ENCODE measurements around the gene PWWP2A. TPM values are rescaled to one million over a fixed set of nuclear protein-coding genes. Genes with fewer than 3 reads are reported as not detected.
"Not testable (repeated sequence)": the region's sequence is repeated elsewhere in the genome, so short reads cannot be mapped to it uniquely, and the experiment has no call there.

PWWP2A gene
- total RNA-seq, 1 experiment from 2014 or later = 15.3 TPM

DNA sequence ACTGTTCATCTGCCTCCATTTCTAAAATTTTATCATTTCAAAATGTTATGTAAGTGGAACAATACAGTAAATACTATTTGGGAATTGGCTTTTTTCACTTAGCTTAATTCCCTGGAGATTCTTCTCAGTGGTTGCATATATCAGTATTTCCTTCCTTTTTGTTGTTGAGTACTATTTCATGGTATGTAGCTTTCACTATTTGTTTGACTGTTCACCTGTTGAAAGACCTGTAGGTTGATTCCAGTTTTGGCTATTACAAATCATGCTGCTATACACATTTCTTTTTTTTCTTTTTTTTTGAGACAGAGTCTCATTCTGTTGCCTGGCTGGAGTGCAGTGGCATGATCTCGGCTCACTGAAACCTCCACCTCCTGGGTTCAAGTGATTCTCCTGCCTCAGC, 33.0 kb upstream of the PWWP2A start:
- ATAC-seq (no peak), DNase-seq (no peak)
- H3K27ac ChIP-seq (ENCODE audit: low read length) = no peak overlapping the region
- CTCF ChIA-PET = no interaction called here
- H3K79me2 ChIP-seq (ENCODE audit: low read length) = no peaks in the 10 kb centered on the region
- H3K9me3 ChIP-seq (ENCODE audit: low read length) = no peaks in the 10 kb centered on the region
- H3K9me2 ChIP-seq (replicated peaks; ENCODE audit: low read length) = no peaks in the 10 kb centered on the region
- H3K4me2 ChIP-seq (ENCODE audit: low read length) = no peak overlapping the region
- TF ChIP-seq EZH2phosphoT487 (IDR thresholded peaks at IDR 0.05; ENCODE audit: borderline replicate concordance, low read length) (no peak), EZH2 (IDR thresholded peaks at IDR 0.05; ENCODE audit: low read length, unreplicated experiment) (no peak)
- TF ChIP-seq, protein P1, sequence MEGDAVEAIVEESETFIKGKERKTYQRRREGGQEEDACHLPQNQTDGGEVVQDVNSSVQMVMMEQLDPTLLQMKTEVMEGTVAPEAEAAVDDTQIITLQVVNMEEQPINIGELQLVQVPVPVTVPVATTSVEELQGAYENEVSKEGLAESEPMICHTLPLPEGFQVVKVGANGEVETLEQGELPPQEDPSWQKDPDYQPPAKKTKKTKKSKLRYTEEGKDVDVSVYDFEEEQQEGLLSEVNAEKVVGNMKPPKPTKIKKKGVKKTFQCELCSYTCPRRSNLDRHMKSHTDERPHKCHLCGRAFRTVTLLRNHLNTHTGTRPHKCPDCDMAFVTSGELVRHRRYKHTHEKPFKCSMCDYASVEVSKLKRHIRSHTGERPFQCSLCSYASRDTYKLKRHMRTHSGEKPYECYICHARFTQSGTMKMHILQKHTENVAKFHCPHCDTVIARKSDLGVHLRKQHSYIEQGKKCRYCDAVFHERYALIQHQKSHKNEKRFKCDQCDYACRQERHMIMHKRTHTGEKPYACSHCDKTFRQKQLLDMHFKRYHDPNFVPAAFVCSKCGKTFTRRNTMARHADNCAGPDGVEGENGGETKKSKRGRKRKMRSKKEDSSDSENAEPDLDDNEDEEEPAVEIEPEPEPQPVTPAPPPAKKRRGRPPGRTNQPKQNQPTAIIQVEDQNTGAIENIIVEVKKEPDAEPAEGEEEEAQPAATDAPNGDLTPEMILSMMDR (conservative IDR thresholded peaks at IDR 0.05; ENCODE audit: low read depth, low read length) = no peak
- POLR2A ChIA-PET (ENCODE audit: unreplicated experiment) = no interaction called here
- no TSS peak for BruUV-seq (replicated peaks)
- no peaks in the 10 kb centered on the region for H3F3A ChIP-seq (ENCODE audit: low read length, unreplicated experiment)
- H3K36me3 ChIP-seq (ENCODE audit: low read depth, low read length) = no peaks in the 10 kb centered on the region
- H3K27me3 ChIP-seq (ENCODE audit: low read length) = no peaks in the 10 kb centered on the region
- H4K20me1 ChIP-seq (ENCODE audit: low read length) = no peaks in the 10 kb centered on the region
- H3K9ac ChIP-seq (ENCODE audit: low read length) = no peak overlapping the region
- intact Hi-C loops (cut with micrococcal nuclease) = no loop called here
- H3K4me3 ChIP-seq (ENCODE audit: low read length) = no peak overlapping the region
- H3K4me1 ChIP-seq (ENCODE audit: insufficient read depth, low read length) = peaks cover 7% of the 10 kb centered on the region
- no peak overlapping the region for H2AFZ ChIP-seq (ENCODE audit: low read length)

DNA sequence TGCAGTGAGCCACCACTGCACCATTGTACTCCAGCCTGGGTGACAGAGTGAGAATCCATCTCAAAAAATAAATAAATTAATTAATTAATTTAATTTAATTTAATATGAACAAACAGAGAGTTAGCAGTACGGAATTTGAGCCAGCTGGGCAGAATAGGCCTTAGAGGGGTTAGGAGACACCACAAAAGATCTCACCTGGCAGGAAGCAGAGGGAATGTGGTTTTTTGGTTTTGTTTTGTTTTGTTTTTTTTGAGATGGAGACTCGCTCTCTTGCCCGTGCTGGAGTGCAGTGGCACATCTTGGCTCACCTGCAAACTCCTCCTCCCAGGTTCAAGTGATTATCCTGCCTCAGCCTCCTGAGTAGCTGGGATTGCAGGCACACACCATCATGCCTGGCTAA, 31.8 kb upstream of the PWWP2A start:
- ChIA-PET POLR2A (ENCODE audit: unreplicated experiment) (no interaction called here), CTCF (no interaction called here)
- H3K4me1 ChIP-seq (ENCODE audit: insufficient read depth, low read length) = peaks cover 7% of the 10 kb centered on the region
- no peak for DNase-seq
- BruUV-seq (replicated peaks) = no TSS peak
- H2AFZ ChIP-seq (ENCODE audit: low read length) = no peak overlapping the region
- TF ChIP-seq, protein P1 (conservative IDR thresholded peaks at IDR 0.05; ENCODE audit: low read depth, low read length) = no peak
- TF ChIP-seq EZH2 (IDR thresholded peaks at IDR 0.05; ENCODE audit: low read length, unreplicated experiment) = no peak
- no peak for TF ChIP-seq EZH2phosphoT487 (IDR thresholded peaks at IDR 0.05; ENCODE audit: borderline replicate concordance, low read length)
- ATAC-seq = no peak
- H3K27ac ChIP-seq (ENCODE audit: low read length) = no peak overlapping the region
- no peak overlapping the region for H3K4me3 ChIP-seq (ENCODE audit: low read length)
- no peak overlapping the region for H3K9ac ChIP-seq (ENCODE audit: low read length)
- no peaks in the 10 kb centered on the region for H4K20me1 ChIP-seq (ENCODE audit: low read length)
- H3K79me2 ChIP-seq (ENCODE audit: low read length) = no peaks in the 10 kb centered on the region
- intact Hi-C loops (cut with micrococcal nuclease) = no loop called here
- H3K9me3 ChIP-seq (ENCODE audit: low read length) = no peaks in the 10 kb centered on the region
- H3K36me3 ChIP-seq (ENCODE audit: low read depth, low read length) = no peaks in the 10 kb centered on the region
- H3K27me3 ChIP-seq (ENCODE audit: low read length) = no peaks in the 10 kb centered on the region
- H3F3A ChIP-seq (ENCODE audit: low read length, unreplicated experiment) = no peaks in the 10 kb centered on the region
- no peak overlapping the region for H3K4me2 ChIP-seq (ENCODE audit: low read length)
- no peaks in the 10 kb centered on the region for H3K9me2 ChIP-seq (replicated peaks; ENCODE audit: low read length)

DNA sequence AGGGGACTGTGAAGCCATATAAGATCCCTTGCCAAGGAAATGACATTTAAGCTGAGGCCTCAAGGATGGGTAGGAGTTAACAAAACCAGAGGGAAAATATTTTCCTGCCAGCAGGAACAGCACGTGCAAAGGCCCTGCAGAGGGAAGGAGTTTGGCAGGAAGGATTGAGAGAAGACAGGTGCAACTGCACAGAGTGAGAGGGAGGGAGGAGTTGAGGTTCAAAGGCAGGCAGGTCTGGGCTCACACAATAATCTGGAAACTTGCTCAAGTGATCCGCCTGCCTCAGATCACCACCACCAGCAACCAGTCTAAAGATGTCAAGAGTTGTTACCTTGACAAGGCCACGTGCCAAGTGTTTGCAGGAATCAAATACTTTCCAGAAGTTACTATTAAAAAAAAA, 31.1 kb upstream of the PWWP2A start:
- intact Hi-C loops (cut with micrococcal nuclease) = no loop called here
- Histone ChIP-seq H2AFZ (ENCODE audit: low read length) (no peak overlapping the region), H3K27ac (ENCODE audit: low read length) (no peak overlapping the region), H3F3A (ENCODE audit: low read length, unreplicated experiment) (no peaks in the 10 kb centered on the region), H3K9ac (ENCODE audit: low read length) (no peak overlapping the region), H3K27me3 (ENCODE audit: low read length) (no peaks in the 10 kb centered on the region), H3K36me3 (ENCODE audit: low read depth, low read length) (no peaks in the 10 kb centered on the region), H3K4me1 (ENCODE audit: insufficient read depth, low read length) (peaks cover 5% of the 10 kb centered on the region), H3K4me3 (ENCODE audit: low read length) (no peak overlapping the region), H4K20me1 (ENCODE audit: low read length) (no peaks in the 10 kb centered on the region), H3K9me2 (replicated peaks; ENCODE audit: low read length) (no peaks in the 10 kb centered on the region), H3K4me2 (ENCODE audit: low read length) (no peak overlapping the region), H3K9me3 (ENCODE audit: low read length) (no peaks in the 10 kb centered on the region), H3K79me2 (ENCODE audit: low read length) (no peaks in the 10 kb centered on the region)
- no peak for DNase-seq
- TF ChIP-seq EZH2phosphoT487 (IDR thresholded peaks at IDR 0.05; ENCODE audit: borderline replicate concordance, low read length) = no peak
- BruUV-seq (replicated peaks) = no TSS peak
- ChIA-PET CTCF (no interaction called here), POLR2A (ENCODE audit: unreplicated experiment) (no interaction called here)
- ATAC-seq = no peak

DNA sequence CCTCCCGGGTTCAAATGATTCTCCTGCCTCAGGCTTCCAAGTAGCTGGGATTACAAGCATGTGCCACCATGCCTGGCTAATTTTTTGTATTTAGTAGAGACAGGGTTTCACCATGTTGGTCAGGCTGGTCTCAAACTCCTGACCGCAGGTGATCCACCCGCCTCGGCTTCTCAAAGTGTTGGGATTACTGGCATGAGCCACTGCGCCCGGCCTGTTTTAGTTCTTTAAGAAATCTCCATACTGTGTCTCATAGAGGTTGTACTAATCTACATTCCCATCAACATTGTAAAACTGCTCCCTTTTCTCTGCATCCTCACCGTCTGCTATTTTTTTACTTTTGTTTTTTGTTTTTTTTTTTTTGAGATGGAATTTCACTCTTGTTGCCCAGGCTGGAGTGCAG, 25.2 kb upstream of the PWWP2A start:
- BruUV-seq (replicated peaks); H3K9me2 ChIP-seq (replicated peaks; ENCODE audit: low read length); H3K36me3 ChIP-seq (ENCODE audit: low read depth, low read length); intact Hi-C loops (cut with micrococcal nuclease); H3K4me2 ChIP-seq (ENCODE audit: low read length); H3K27me3 ChIP-seq (ENCODE audit: low read length); H2AFZ ChIP-seq (ENCODE audit: low read length); ATAC-seq; CTCF ChIA-PET; H3K79me2 ChIP-seq (ENCODE audit: low read length); H3K9me3 ChIP-seq (ENCODE audit: low read length); POLR2A ChIA-PET (ENCODE audit: unreplicated experiment); DNase-seq; H3K27ac ChIP-seq (ENCODE audit: low read length); H3K4me3 ChIP-seq (ENCODE audit: low read length); H3K9ac ChIP-seq (ENCODE audit: low read length); H4K20me1 ChIP-seq (ENCODE audit: low read length); H3F3A ChIP-seq (ENCODE audit: low read length, unreplicated experiment); H3K4me1 ChIP-seq (ENCODE audit: insufficient read depth, low read length): not testable (repeated sequence)

All from PC-3 (cell line).